Endothelial cell of umbilical vein (primary cell): Measurements from ENCODE around the gene BMERB1.

Experiments
- CTCF ChIP-seq, 2 donors: IDR thresholded peaks; 1 replicate in 1 of 2; 2 replicates in 1 of 2; pipeline ENCODE4 v1.5.1; 2011; ENCODE audit warnings: low read length in 2 of 2, mild to moderate bottlenecking in 2 of 2, moderate library complexity in 2 of 2, control low read depth in 1 of 2, inconsistent platforms in 1 of 2, low read depth in 1 of 2; ENCODE audit not compliant: insufficient read depth in 1 of 2; ENCODE audit errors: extremely low read depth in 1 of 2
- FOS ChIP-seq: IDR thresholded peaks from 2 replicates; pipeline ENCODE4 v1.6.1; 2011; ENCODE audit warnings: mild to moderate bottlenecking, low read length, moderate library complexity, borderline replicate concordance; ENCODE audit not compliant: insufficient read depth
- MAX ChIP-seq: IDR thresholded peaks from 2 replicates; pipeline ENCODE4 v1.6.1; 2011; ENCODE audit not compliant: insufficient read depth, insufficient read length
- POLR2A ChIP-seq: IDR thresholded peaks from 2 replicates; pipeline ENCODE4 v1.6.1; 2012; ENCODE audit warnings: low read depth, mild to moderate bottlenecking, control low read depth, low read length
- POLR2AphosphoS5 ChIP-seq: IDR thresholded peaks from 2 replicates; pipeline ENCODE4 v1.6.1; 2012; ENCODE audit warnings: low read depth, mild to moderate bottlenecking, control low read depth, low read length, moderate library complexity; ENCODE audit not compliant: insufficient read depth

- no peak for TF ChIP-seq POLR2A
- no peak for TF ChIP-seq CTCF (IDR thresholded peaks at IDR 0.05; ENCODE audit: extremely low read depth in 1 of 2, insufficient read depth in 1 of 2, low read depth in 1 of 2, low read length in 2 of 2)
- TF ChIP-seq POLR2AphosphoS5, result no peak
- TF ChIP-seq MAX, result no peak
- TF ChIP-seq FOS, result no peak
Measured at GRCh38 chr16:15572329-15573001, 138.1 kb downstream of the BMERB1 start.
